HepG2 (cell line): ENCODE measurements around the gene CRY1. TPM values are rescaled to one million over a fixed set of nuclear protein-coding genes. Genes with fewer than 3 reads are reported as not detected.

Source experiments
- ATAC-seq: fragments of 200-7000 bp; cut with Tn5 transposase; 3 replicates; pipeline ENCODE4 v1.9.1; 2020; ENCODE audit warnings: mild to moderate bottlenecking, moderate library complexity
- BruUV-seq: library from RNA; stranded (reverse); fragments of 400-500 nt; replicated peaks from 2 replicates; lab custom pipeline; 2021; lab: Mats Ljungman, UMichigan
- CTCF ChIA-PET: fragments of 300-600 bp; formaldehyde crosslinking; extraction: SDS; loops from one replicate; lab custom pipeline; 2021; ENCODE audit warnings: low total read pairs, inconsistent platforms, low intra/inter-chr PET ratio; lab: Yijun Ruan, JAX
- POLR2A ChIA-PET: fragments of 350-600 bp; sonication (Branson Sonifier 250); formaldehyde crosslinking; loops from one replicate; lab custom pipeline; 2020; ENCODE audit warnings: antibody characterized with exemption, inconsistent platforms; lab: Yijun Ruan, JAX
- DNase-seq: peaks from one replicate; pipeline ENCODE4 v3.0.0-alpha.2; 2015; ENCODE audit warnings: low spot score
- FAIRE-seq: peaks from 3 replicates; lab custom pipeline; 2011; peaks lifted over from hg19 to GRCh38; lab: Jason Lieb, UNC
- H2AFZ ChIP-seq: one replicate; pipeline ENCODE4 v1.6.1; 2011; ENCODE audit warnings: low read length, inconsistent platforms
- H3K27ac ChIP-seq: fragments of 300-600 bp; 3 replicates; pipeline ENCODE4 v1.8.0; 2011; ENCODE audit warnings: mixed run types, mild to moderate bottlenecking, mixed read lengths, low read length, inconsistent platforms; ENCODE audit not compliant: insufficient read depth; ENCODE audit errors: extremely low read length
- H3K27me3 ChIP-seq, 2 experiments: fragments of 200-600 bp in 1 of 2; 2 replicates in 1 of 2; 3 replicates in 1 of 2; pipeline versions ENCODE4 v1.6.0 to v1.8.0; 2011; ENCODE audit warnings: low read length in 2 of 2, mild to moderate bottlenecking in 2 of 2, moderate library complexity in 2 of 2, inconsistent platforms in 1 of 2; ENCODE audit not compliant: insufficient read depth in 2 of 2, control insufficient read depth in 1 of 2
- H3K36me3 ChIP-seq, 2 experiments: fragments of 200-600 bp in 1 of 2; replicated peaks in 1 of 2; 2 replicates in 1 of 2; 3 replicates in 1 of 2; pipeline versions ENCODE4 v1.5.1 to v1.8.0; 2011; ENCODE audit warnings: low read length in 2 of 2, inconsistent platforms in 1 of 2; ENCODE audit not compliant: insufficient read depth in 2 of 2, control insufficient read depth in 1 of 2
- H3K4me1 ChIP-seq: 2 replicates; pipeline ENCODE4 v1.5.1; 2012; ENCODE audit warnings: low read length, inconsistent platforms; ENCODE audit not compliant: insufficient read depth
- H3K4me2 ChIP-seq: 2 replicates; pipeline ENCODE4 v1.6.0; 2011; ENCODE audit warnings: low read depth, low read length, inconsistent platforms
- H3K4me3 ChIP-seq, 3 experiments: fragments of 200-600 bp in 1 of 3; sonication (generic), shearing (Covaris generic) in 1 of 3; replicated peaks in 1 of 3; 2 replicates each; pipeline ENCODE4 v1.5.1; 2011 to 2016; ENCODE audit warnings: low read length in 3 of 3, inconsistent platforms in 2 of 3, low read depth in 2 of 3, mild to moderate bottlenecking in 2 of 3, control low read depth in 1 of 3, mixed read lengths in 1 of 3; ENCODE audit not compliant: insufficient read depth in 1 of 3
- H3K79me2 ChIP-seq: one replicate; pipeline ENCODE4 v1.6.1; 2011; ENCODE audit warnings: low read length, inconsistent platforms; ENCODE audit not compliant: insufficient read depth
- H3K9ac ChIP-seq: 2 replicates; pipeline ENCODE4 v1.6.0; 2011; ENCODE audit warnings: mild to moderate bottlenecking, low read depth, low read length, inconsistent platforms; ENCODE audit not compliant: insufficient read depth
- H3K9me3 ChIP-seq: 2 replicates; pipeline ENCODE4 v1.5.1; 2012; ENCODE audit warnings: mild to moderate bottlenecking, low read length
- H4K20me1 ChIP-seq: 2 replicates; pipeline ENCODE4 v1.6.0; 2011; ENCODE audit warnings: inconsistent platforms, mild to moderate bottlenecking, low read length, moderate library complexity; ENCODE audit not compliant: insufficient read depth
- FLYWCH1 ChIP-seq: sonication (generic); formaldehyde crosslinking; IDR thresholded peaks from 2 replicates; pipeline ENCODE4 v1.8.1; 2023; ENCODE audit warnings: mild to moderate bottlenecking, missing genetic modification reagents
- KDM2A ChIP-seq: sonication (generic); formaldehyde crosslinking; IDR thresholded peaks from 2 replicates; pipeline ENCODE4 v1.4.0; 2020; ENCODE audit warnings: low read depth, missing genetic modification reagents, borderline replicate concordance
- MLLT10 ChIP-seq: sonication (generic); formaldehyde crosslinking; IDR thresholded peaks from 2 replicates; pipeline ENCODE4 v1.4.0; 2020; ENCODE audit warnings: missing genetic modification reagents
- PHB2 ChIP-seq: fragments of 450-650 bp; IDR thresholded peaks from 2 replicates; pipeline ENCODE4 v1.6.1; 2018; ENCODE audit not compliant: partially characterized antibody
- RFX3 ChIP-seq: IDR thresholded peaks from 2 replicates; pipeline ENCODE4 v1.6.1; 2016; ENCODE audit warnings: missing biosample characterization, missing genetic modification reagents
- SIX1 ChIP-seq: sonication (generic); formaldehyde crosslinking; IDR thresholded peaks from 2 replicates; pipeline ENCODE4 v1.4.0; 2020; ENCODE audit warnings: missing genetic modification reagents, borderline replicate concordance
- SSRP1 ChIP-seq: IDR thresholded peaks from 2 replicates; pipeline ENCODE4 v1.6.1; 2016; ENCODE audit warnings: control low read depth
- TAF1 ChIP-seq: sonication (generic); formaldehyde crosslinking; IDR thresholded peaks from 2 replicates; pipeline ENCODE4 v1.4.0; 2020; ENCODE audit warnings: missing genetic modification reagents
- ZFP1 ChIP-seq: IDR thresholded peaks from 2 replicates; pipeline ENCODE4 v1.6.1; 2016
- ZNF556 ChIP-seq: sonication (generic); formaldehyde crosslinking; IDR thresholded peaks from 2 replicates; pipeline ENCODE4 v1.4.0; 2020; ENCODE audit warnings: mild to moderate bottlenecking, missing genetic modification reagents, borderline replicate concordance
- WGBS: methylation state at CpG from one replicate; pipeline ENCODE4 v1.1.6; 2017; ENCODE audit warnings: low lambda C conversion rate; 5-methylcytosine and 5-hydroxymethylcytosine counted together
- in situ Hi-C: cut with HindIII; loops from 2 replicates; pipeline ENCODE4 v1.10.0; 2017; ENCODE audit warnings: low pct_unique_long_range_greater_than_20kb; ENCODE audit not compliant: extremely low pct_ligation_motif_present
- intact Hi-C: fragments of 100-400 bp; cut with micrococcal nuclease; formaldehyde crosslinking; loops from one replicate; pipeline ENCODE4 v1.10.0; 2022; ENCODE audit not compliant: unreplicated experiment
- polyA plus RNA-seq, 8 experiments: library from polyadenylated mRNA; depleted of rRNA in 3 of 8; stranded (reverse) in 7 of 8; unstranded in 1 of 8; fragments of >200 nt; fragmentation: Illumina TruSeq in 4 of 8; extraction: Trizol in 4 of 8; gene quantifications; 2 replicates each; pipeline versions ENCODE4 v1.2.1 to v1.2.3, GENCODE V29; 2011 to 2016; ENCODE audit warnings: low read depth in 4 of 8, missing spikeins in 1 of 8, mixed read lengths in 1 of 8; ENCODE audit not compliant: insufficient read depth in 1 of 8
- total RNA-seq, 5 experiments: library from RNA; depleted of rRNA; stranded (reverse); fragments of >200 nt; fragmentation: Illumina TruSeq; extraction: Trizol; gene quantifications; 2 replicates each; pipeline ENCODE4 v1.2.3, GENCODE V29; 2016; ENCODE audit warnings: low read depth in 1 of 5
- TF ChIP-seq, protein P1 (sequence below): sonication (generic); formaldehyde crosslinking; IDR thresholded peaks from 2 replicates; pipeline ENCODE4 v1.4.0; 2020; ENCODE audit warnings: missing genetic modification reagents
- TF ChIP-seq, protein P2 (sequence below): IDR thresholded peaks from 2 replicates; pipeline ENCODE4 v1.6.1; 2012; ENCODE audit warnings: inconsistent platforms

Gene CRY1
- total and polyA plus RNA-seq, 2 of the 13 experiments (the other 11 are each of a cell fraction or from before 2014, with no cell fraction given), result 11.4 to 13.9 TPM

DNA sequence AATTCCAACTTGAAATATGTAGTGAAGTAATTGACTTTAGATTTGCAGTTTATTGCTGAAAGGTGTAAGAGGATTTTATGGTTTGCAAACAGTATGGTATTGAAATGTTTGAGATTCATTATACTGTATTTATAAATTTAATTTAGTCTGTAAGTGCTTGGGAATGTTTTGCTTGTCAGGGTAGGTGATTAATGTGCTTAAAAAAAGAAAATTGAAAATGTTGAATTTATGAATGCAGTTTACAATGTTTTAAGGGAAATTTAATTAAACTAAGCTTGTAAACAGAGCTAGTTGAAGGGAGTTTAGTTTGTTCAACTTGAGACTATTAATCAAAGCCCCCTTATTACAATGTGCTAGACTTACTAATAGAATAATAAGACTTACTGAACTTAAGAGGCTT, 18.0 kb upstream of the CRY1 start:
- no peak overlapping the region for H2AFZ ChIP-seq
- in situ Hi-C loops, result no loop called here

DNA sequence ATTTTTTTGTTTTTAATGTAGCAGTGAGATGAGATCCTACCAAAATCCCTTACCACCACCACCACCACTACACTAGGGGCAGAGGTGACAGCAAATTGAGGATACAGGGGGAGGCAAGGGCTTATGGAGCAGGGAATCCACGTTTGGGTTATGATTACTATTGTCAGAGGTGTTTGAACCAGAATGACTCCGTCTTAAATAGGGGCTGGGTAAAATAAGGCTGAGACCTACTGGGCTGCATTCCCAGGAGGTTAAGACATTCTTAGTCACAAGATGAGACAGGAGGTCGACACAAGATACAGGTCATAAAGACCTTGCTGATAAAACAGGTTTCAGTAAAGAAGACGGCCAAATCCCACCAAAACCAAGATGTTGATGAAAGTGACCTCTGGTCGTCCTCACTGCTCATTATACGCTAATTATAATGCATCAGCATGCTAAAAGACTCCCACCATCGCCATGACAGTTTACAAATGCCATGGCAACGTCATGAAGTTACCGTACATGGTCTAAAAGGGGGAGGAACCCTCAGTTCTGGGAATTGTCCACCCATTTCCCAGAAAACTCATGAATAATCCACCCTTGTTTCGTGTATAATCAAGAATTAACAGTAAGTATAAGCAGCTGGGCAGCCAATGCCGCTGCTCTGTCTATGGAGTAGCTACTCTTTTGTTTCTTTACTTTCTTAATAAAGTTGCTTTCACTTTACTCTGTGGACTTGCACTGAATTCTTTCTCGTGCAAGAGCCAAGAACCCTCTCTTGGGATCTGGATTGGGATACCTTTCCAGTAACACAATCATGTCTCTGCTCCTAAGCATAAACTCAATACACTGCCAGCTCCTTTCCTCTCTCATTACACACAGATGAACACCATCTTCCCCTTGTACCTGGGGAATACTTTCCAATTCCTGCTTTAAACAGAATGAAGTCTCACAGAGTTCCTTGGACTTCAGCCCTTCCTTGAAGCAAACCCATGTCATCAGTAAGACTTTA, 16.7 kb upstream of the CRY1 start:
- ATAC-seq, result no peak
- H3K9me3 ChIP-seq, result no peaks in the 10 kb centered on the region
- H3K27ac ChIP-seq, result no peak overlapping the region
- no peak for DNase-seq
- no peaks in the 10 kb centered on the region for H3K79me2 ChIP-seq
- H3K4me3 ChIP-seq, result peak overlapping the region in 2 of 3 experiments; percentile 15 to 19; a peak in 1 of 6 replicates
- peak overlapping the region; percentile 55 for H3K4me2 ChIP-seq
- H3K9ac ChIP-seq, result no peak overlapping the region
- FAIRE-seq, result no peak
- H3K4me1 ChIP-seq, result peaks cover 20% of the 10 kb centered on the region
- H4K20me1 ChIP-seq, result no peaks in the 10 kb centered on the region
- no TSS peak for BruUV-seq
- POLR2A ChIA-PET, result no interaction called here
- peaks cover 0 to 24% of the 10 kb centered on the region in 2 experiments; a peak in 2 of 5 replicates for H3K27me3 ChIP-seq
- peak overlapping the region; percentile 17 for H2AFZ ChIP-seq
- in situ Hi-C loops (no loop called here), intact Hi-C loops (no loop called here)
- WGBS, result 13% methylated on average over 12 of the region's 12 CpGs
- H3K36me3 ChIP-seq, result no peaks in the 10 kb centered on the region
- CTCF ChIA-PET, result no interaction called here
- TF ChIP-seq TAF1 (no peak), SSRP1 (no peak), RFX3 (CRISPR knock-in tag) (peak; percentile 60; the same call in 1 of the 2 replicates), KDM2A (CRISPR knock-in tag) (no peak), PHB2 (no peak), SIX1 (CRISPR knock-in tag) (no peak)
- TF ChIP-seq, protein P1, sequence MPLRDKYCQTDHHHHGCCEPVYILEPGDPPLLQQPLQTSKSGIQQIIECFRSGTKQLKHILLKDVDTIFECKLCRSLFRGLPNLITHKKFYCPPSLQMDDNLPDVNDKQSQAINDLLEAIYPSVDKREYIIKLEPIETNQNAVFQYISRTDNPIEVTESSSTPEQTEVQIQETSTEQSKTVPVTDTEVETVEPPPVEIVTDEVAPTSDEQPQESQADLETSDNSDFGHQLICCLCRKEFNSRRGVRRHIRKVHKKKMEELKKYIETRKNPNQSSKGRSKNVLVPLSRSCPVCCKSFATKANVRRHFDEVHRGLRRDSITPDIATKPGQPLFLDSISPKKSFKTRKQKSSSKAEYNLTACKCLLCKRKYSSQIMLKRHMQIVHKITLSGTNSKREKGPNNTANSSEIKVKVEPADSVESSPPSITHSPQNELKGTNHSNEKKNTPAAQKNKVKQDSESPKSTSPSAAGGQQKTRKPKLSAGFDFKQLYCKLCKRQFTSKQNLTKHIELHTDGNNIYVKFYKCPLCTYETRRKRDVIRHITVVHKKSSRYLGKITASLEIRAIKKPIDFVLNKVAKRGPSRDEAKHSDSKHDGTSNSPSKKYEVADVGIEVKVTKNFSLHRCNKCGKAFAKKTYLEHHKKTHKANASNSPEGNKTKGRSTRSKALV (CRISPR knock-in tag), result no peak

More for the DNA sequence above, 18.0 kb upstream of the CRY1 start:
- BruUV-seq, result no TSS peak
- Histone ChIP-seq H3K27ac (no peak overlapping the region), H3K9me3 (no peaks in the 10 kb centered on the region), H3K4me3 (no peak overlapping the region), H3K27me3 (peaks cover 0 to 25% of the 10 kb centered on the region in 2 experiments; a peak in 3 of 5 replicates), H3K9ac (no peak overlapping the region), H3K4me2 (no peak overlapping the region), H4K20me1 (no peaks in the 10 kb centered on the region), H3K4me1 (peaks cover 19% of the 10 kb centered on the region), H3K36me3 (no peaks in the 10 kb centered on the region), H3K79me2 (no peaks in the 10 kb centered on the region)
- ATAC-seq (no peak), DNase-seq (no peak), FAIRE-seq (no peak)
- CTCF ChIA-PET, result no interaction called here
- intact Hi-C loops, result no loop called here
- TF ChIP-seq ZFP1 (no peak), MLLT10 (CRISPR knock-in tag) (no peak), FLYWCH1 (CRISPR knock-in tag) (no peak), ZNF556 (CRISPR knock-in tag) (no peak)
- TF ChIP-seq, protein P2, sequence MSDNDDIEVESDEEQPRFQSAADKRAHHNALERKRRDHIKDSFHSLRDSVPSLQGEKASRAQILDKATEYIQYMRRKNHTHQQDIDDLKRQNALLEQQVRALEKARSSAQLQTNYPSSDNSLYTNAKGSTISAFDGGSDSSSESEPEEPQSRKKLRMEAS, result no peak
- POLR2A ChIA-PET, result no interaction called here
